Measurements from ENCODE around the gene NMRK2. TPM values are rescaled to one million over a fixed set of nuclear protein-coding genes. Genes with fewer than 3 reads are reported as not detected.

NMRK2 gene
- total and polyA plus RNA-seq, 2 donors (not counting 1 experiment from before 2014, with no cell fraction given), result not detected

- peaks cover 0 to 4% (median 0%) of the 10 kb centered on the region in 4 experiments for H3K27me3 ChIP-seq (replicated peaks in 1 of 4; ENCODE audit: control extremely low read depth in 1 of 4, control insufficient read depth in 3 of 4, insufficient read depth in 4 of 4, low read length in 3 of 4)
- no peaks in the 10 kb centered on the region for H4K20me1 ChIP-seq (ENCODE audit: control insufficient read depth, insufficient read depth, low read length, poor library complexity, severe bottlenecking)
- H3K4me3 Mint-ChIP-seq, result no peak overlapping the region
- ChIA-PET POLR2A (no interaction called here), CTCF (no interaction called here)
- 100% methylated on average over 2 of the region's 3 CpGs for WGBS (ENCODE audit: insufficient coverage)
- H3K9ac ChIP-seq (ENCODE audit: low read length), result no peak overlapping the region
- no peaks in the 10 kb centered on the region for H3K4me1 ChIP-seq (ENCODE audit: control insufficient read depth in 2 of 2, insufficient read depth in 2 of 2, low read length in 2 of 2)
- no peaks in the 10 kb centered on the region for H3K4me1 Mint-ChIP-seq
- no peak overlapping the region for H2AFZ ChIP-seq (ENCODE audit: insufficient read depth, low read depth, low read length, poor library complexity, severe bottlenecking)
- intact Hi-C loops (cut with micrococcal nuclease), result no loop called here
- DNase-seq, result no peak
- ATAC-seq (ENCODE audit: low read depth), result no peak
- peaks cover 9% of the 10 kb centered on the region for H3K27me3 Mint-ChIP-seq
- peaks cover 0 to 20% (median 4%) of the 10 kb centered on the region in 3 donors for H3K9me3 ChIP-seq (ENCODE audit: control extremely low read depth in 1 of 3, control insufficient read depth in 2 of 3, insufficient read depth in 1 of 3, low read length in 2 of 3)
- H3K27ac Mint-ChIP-seq, result no peak overlapping the region
- H3K9me3 Mint-ChIP-seq (ENCODE audit: insufficient read depth), result no peaks in the 10 kb centered on the region
- H3K36me3 ChIP-seq (replicated peaks in 1 of 2; ENCODE audit: control extremely low read depth in 1 of 2, control insufficient read depth in 1 of 2, extremely low read depth in 1 of 2, insufficient read depth in 2 of 2, low read length in 1 of 2), result no peaks in the 10 kb centered on the region
- no peaks in the 10 kb centered on the region for H3K79me2 ChIP-seq (ENCODE audit: control insufficient read depth, insufficient read depth, low read length)
- TF ChIP-seq, protein P1, sequence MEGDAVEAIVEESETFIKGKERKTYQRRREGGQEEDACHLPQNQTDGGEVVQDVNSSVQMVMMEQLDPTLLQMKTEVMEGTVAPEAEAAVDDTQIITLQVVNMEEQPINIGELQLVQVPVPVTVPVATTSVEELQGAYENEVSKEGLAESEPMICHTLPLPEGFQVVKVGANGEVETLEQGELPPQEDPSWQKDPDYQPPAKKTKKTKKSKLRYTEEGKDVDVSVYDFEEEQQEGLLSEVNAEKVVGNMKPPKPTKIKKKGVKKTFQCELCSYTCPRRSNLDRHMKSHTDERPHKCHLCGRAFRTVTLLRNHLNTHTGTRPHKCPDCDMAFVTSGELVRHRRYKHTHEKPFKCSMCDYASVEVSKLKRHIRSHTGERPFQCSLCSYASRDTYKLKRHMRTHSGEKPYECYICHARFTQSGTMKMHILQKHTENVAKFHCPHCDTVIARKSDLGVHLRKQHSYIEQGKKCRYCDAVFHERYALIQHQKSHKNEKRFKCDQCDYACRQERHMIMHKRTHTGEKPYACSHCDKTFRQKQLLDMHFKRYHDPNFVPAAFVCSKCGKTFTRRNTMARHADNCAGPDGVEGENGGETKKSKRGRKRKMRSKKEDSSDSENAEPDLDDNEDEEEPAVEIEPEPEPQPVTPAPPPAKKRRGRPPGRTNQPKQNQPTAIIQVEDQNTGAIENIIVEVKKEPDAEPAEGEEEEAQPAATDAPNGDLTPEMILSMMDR (IDR thresholded peaks at IDR 0.05), result no peak
- no peak for TF ChIP-seq EZH2 (IDR thresholded peaks at IDR 0.05; ENCODE audit: borderline replicate concordance, insufficient read depth, low read depth, low read length, poor library complexity, severe bottlenecking)
- H3K27ac ChIP-seq (ENCODE audit: low read length in 2 of 2), result no peak overlapping the region
- no peak overlapping the region for H3K4me2 ChIP-seq (replicated peaks; ENCODE audit: low read depth, low read length, poor library complexity, severe bottlenecking)
- H3K4me3 ChIP-seq (ENCODE audit: control extremely low read depth in 1 of 5, extremely low read depth in 1 of 5, insufficient read depth in 1 of 5, low read depth in 2 of 5, low read length in 4 of 5), result no peak overlapping the region
These were observed 34.4 kb upstream of the NMRK2 start for GRCh38 chr19:3898426-3898825.

DNA sequence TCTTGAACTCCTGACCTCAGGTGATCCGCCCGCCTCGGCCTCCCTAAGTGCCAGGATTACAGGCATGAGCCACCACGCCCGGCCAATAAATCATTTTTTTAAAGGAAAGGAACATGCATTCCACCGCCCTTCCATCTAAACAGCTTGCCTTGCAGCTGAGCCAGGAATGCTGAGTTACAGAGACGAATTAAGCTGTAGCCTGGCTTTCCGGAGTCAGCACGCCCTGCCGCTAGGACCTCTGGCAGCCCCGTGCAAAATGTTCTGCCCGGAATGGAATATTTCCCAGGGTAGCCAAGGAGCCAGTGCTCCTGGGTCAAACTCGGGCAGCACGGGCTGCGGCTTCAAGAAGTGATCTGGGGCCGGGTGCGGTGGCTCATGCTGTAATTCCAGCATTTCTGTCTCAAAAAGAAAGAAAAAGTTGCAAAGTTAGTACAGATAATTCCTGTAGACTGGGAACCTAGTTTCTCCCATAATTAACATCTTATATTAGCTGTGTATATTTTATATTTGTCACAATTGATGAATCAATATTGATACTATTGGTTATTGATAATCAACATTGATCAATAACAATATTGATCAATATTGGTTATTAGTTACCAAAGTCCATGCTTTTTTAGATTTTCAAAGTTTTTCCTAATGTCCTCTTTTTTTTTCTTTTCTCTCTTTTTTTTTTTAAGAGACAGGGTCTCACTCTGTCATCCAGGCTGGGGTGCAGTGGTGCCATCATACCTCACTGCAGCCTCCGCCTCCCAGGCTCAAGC lies 33.2 kb upstream of the NMRK2 start:
- Histone ChIP-seq H3K4me3 (ENCODE audit: control extremely low read depth in 1 of 5, extremely low read depth in 1 of 5, insufficient read depth in 1 of 5, low read depth in 2 of 5, low read length in 4 of 5) (no peak overlapping the region), H3K4me1 (ENCODE audit: control insufficient read depth in 2 of 2, insufficient read depth in 2 of 2, low read length in 2 of 2) (no peaks in the 10 kb centered on the region), H3K27ac (ENCODE audit: low read length in 2 of 2) (no peak overlapping the region), H3K36me3 (replicated peaks in 1 of 2; ENCODE audit: control extremely low read depth in 1 of 2, control insufficient read depth in 1 of 2, extremely low read depth in 1 of 2, insufficient read depth in 2 of 2, low read length in 1 of 2) (no peaks in the 10 kb centered on the region), H3K9me3 (ENCODE audit: control extremely low read depth in 1 of 3, control insufficient read depth in 2 of 3, insufficient read depth in 1 of 3, low read length in 2 of 3) (peaks cover 0 to 24% (median 4%) of the 10 kb centered on the region in 3 donors), H3K4me2 (replicated peaks; ENCODE audit: low read depth, low read length, poor library complexity, severe bottlenecking) (no peak overlapping the region), H4K20me1 (ENCODE audit: control insufficient read depth, insufficient read depth, low read length, poor library complexity, severe bottlenecking) (no peaks in the 10 kb centered on the region), H3K9ac (ENCODE audit: low read length) (no peak overlapping the region), H3K27me3 (replicated peaks in 1 of 4; ENCODE audit: control extremely low read depth in 1 of 4, control insufficient read depth in 3 of 4, insufficient read depth in 4 of 4, low read length in 3 of 4) (peaks cover 0 to 4% (median 0%) of the 10 kb centered on the region in 4 experiments), H2AFZ (ENCODE audit: insufficient read depth, low read depth, low read length, poor library complexity, severe bottlenecking) (no peak overlapping the region), H3K79me2 (ENCODE audit: control insufficient read depth, insufficient read depth, low read length) (no peaks in the 10 kb centered on the region)
- 92% methylated on average over 17 of the region's 18 CpGs for WGBS (ENCODE audit: insufficient coverage)
- POLR2A ChIA-PET, result no interaction called here
- H3K4me3 Mint-ChIP-seq, result no peak overlapping the region
- peaks cover 9% of the 10 kb centered on the region for H3K27me3 Mint-ChIP-seq
- DNase-seq, result no peak
- intact Hi-C loops (cut with micrococcal nuclease), result no loop called here
- TF ChIP-seq, protein P1 (IDR thresholded peaks at IDR 0.05), result no peak
- no peak for TF ChIP-seq EZH2 (IDR thresholded peaks at IDR 0.05; ENCODE audit: borderline replicate concordance, insufficient read depth, low read depth, low read length, poor library complexity, severe bottlenecking)
- peak overlapping the region; percentile 20 for H3K27ac Mint-ChIP-seq
- H3K4me1 Mint-ChIP-seq, result no peaks in the 10 kb centered on the region
- ATAC-seq (ENCODE audit: low read depth), result no peak
- CTCF ChIA-PET, result interaction anchor here (0.6 kb wide), 1 partner anchor 1097 kb away, joined by 3 read pairs; no protein-coding TSS in a partner anchor
- H3K9me3 Mint-ChIP-seq (ENCODE audit: insufficient read depth), result no peaks in the 10 kb centered on the region
